RWPE2 (cell line): Measurements from ENCODE around the gene CUL3.
"Not testable (repeated sequence)": the region's sequence is repeated elsewhere in the genome, so short reads cannot be mapped to it uniquely, and the experiment has no call there.

Experiments used
- ATAC-seq: fragments of 200-7000 bp; cut with Tn5 transposase; 3 replicates; pipeline ENCODE4 v1.9.1; 2021; ENCODE audit warnings: low read depth
- DNase-seq: peaks from one replicate; pipeline ENCODE4 v3.0.0-alpha.2; 2020; ENCODE audit warnings: low spot score
- H3K27ac ChIP-seq: fragments of 450-650 bp; 2 replicates; pipeline ENCODE4 v1.5.1; 2017; ENCODE audit warnings: mild to moderate bottlenecking; ENCODE audit not compliant: poor library complexity, severe bottlenecking
- H3K27me3 ChIP-seq: fragments of 250-450 bp; sonication (Bioruptor Pico); 2 replicates; pipeline ENCODE4 v1.5.1; 2021; ENCODE audit warnings: mild to moderate bottlenecking, moderate library complexity; ENCODE audit not compliant: insufficient read depth, poor library complexity, severe bottlenecking
- H3K36me3 ChIP-seq: fragments of 250-450 bp; sonication (Bioruptor Pico); 2 replicates; pipeline ENCODE4 v1.5.1; 2020; ENCODE audit warnings: low read depth, mild to moderate bottlenecking, moderate library complexity
- H3K4me1 ChIP-seq: fragments of 250-450 bp; sonication (Bioruptor Pico); 2 replicates; pipeline ENCODE4 v1.5.1; 2021; ENCODE audit warnings: mild to moderate bottlenecking, moderate library complexity; ENCODE audit not compliant: insufficient read depth, poor library complexity, severe bottlenecking
- H3K4me3 ChIP-seq: fragments of 250-450 bp; sonication (Bioruptor Pico); 2 replicates; pipeline ENCODE4 v1.5.1; 2021; ENCODE audit warnings: mild to moderate bottlenecking, moderate library complexity; ENCODE audit not compliant: severe bottlenecking
- H3K9me3 ChIP-seq: fragments of 250-450 bp; sonication (Bioruptor Pico); 2 replicates; pipeline ENCODE4 v1.5.1; 2021; ENCODE audit warnings: mild to moderate bottlenecking, moderate library complexity; ENCODE audit not compliant: severe bottlenecking
- TF ChIP-seq, protein P1 (sequence below): fragments of 450-650 bp; IDR thresholded peaks from one replicate; pipeline ENCODE4 v1.5.1; 2017; ENCODE audit warnings: mild to moderate bottlenecking, moderate library complexity; ENCODE audit not compliant: poor library complexity, severe bottlenecking

CUL3 gene

GRCh38 chr2:224591220-224591619 lies 6.1 kb upstream of the CUL3 start:
- no peaks in the 10 kb centered on the region for H3K9me3 ChIP-seq
- no peak overlapping the region for H3K27ac ChIP-seq
- H3K36me3 ChIP-seq = no peaks in the 10 kb centered on the region
- no peaks in the 10 kb centered on the region for H3K27me3 ChIP-seq
- TF ChIP-seq, protein P1, sequence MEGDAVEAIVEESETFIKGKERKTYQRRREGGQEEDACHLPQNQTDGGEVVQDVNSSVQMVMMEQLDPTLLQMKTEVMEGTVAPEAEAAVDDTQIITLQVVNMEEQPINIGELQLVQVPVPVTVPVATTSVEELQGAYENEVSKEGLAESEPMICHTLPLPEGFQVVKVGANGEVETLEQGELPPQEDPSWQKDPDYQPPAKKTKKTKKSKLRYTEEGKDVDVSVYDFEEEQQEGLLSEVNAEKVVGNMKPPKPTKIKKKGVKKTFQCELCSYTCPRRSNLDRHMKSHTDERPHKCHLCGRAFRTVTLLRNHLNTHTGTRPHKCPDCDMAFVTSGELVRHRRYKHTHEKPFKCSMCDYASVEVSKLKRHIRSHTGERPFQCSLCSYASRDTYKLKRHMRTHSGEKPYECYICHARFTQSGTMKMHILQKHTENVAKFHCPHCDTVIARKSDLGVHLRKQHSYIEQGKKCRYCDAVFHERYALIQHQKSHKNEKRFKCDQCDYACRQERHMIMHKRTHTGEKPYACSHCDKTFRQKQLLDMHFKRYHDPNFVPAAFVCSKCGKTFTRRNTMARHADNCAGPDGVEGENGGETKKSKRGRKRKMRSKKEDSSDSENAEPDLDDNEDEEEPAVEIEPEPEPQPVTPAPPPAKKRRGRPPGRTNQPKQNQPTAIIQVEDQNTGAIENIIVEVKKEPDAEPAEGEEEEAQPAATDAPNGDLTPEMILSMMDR = no peak
- DNase-seq (no peak), ATAC-seq (no peak)
- H3K4me3 ChIP-seq = no peak overlapping the region
- H3K4me1 ChIP-seq = no peaks in the 10 kb centered on the region

DNA sequence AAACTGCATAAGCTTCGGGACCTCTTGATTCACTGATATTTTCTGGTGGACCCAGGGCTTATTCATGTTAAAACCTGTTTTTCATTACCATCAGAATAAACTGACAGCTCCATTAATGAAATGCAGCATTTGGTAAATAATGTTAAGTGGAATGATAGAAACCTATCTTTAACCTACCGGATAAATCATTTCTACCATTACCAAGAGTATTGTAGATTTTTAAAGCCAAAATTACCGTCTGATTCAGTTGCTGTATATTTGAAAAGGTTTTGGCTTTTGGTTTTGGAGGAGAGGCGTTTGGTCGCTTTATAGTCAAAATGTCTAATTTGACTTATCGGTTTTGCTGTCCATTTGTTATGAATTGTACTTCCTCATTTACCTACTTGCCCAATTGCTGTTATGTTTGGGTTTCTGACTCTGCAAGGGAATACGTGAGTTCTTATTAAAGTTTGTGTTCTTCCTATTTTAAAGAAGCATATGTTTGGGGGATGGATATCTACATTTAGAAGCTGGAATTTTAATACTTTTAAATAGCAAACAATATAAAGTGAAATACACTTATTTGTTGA lies 1.0 kb upstream of the CUL3 start:
- Histone ChIP-seq H3K27ac (peak overlapping the region; percentile 25), H3K27me3 (no peaks in the 10 kb centered on the region), H3K9me3 (no peaks in the 10 kb centered on the region), H3K4me1 (peaks cover 7% of the 10 kb centered on the region), H3K36me3 (peaks cover 13% of the 10 kb centered on the region; the same call in 1 of the 2 replicates), H3K4me3 (peak overlapping the region; percentile 34)
- ATAC-seq (no peak), DNase-seq (no peak)
- TF ChIP-seq, protein P1 = no peak

DNA sequence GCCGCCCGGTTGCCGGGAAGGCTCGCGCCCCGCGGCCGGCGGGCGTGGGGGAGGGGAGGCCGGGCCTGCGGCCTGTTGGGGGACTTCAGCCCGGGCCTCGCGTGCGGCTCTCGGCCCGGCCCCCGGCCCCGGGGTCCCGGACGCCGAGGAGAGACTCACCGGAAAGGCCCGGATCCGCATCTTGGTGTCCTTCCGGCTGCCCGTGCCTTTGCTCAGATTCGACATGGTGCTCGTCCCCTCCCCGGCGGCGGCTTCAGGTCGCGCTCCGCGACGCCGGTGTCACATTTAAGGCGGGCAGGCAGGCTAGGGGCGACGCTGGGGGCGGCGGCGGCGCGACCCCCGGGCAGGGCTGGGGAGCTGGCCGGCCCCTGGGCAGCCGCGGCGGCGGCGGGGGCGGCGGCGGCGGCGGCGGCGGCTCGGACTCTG lies 365 bp downstream of the CUL3 start:
- Histone ChIP-seq H3K27me3 (no peaks in the 10 kb centered on the region), H3K9me3 (no peaks in the 10 kb centered on the region), H3K4me1 (peaks cover 17% of the 10 kb centered on the region), H3K4me3 (peak overlapping the region; percentile 82), H3K27ac (peak overlapping the region; percentile 73), H3K36me3 (peaks cover 13% of the 10 kb centered on the region; the same call in 1 of the 2 replicates)
- DNase-seq (no peak), ATAC-seq (no peak)
- TF ChIP-seq, protein P1 = no peak

GRCh38 chr2:224584111-224584784 lies 915 bp downstream of the CUL3 start:
- Histone ChIP-seq H3K27ac (peak overlapping the region; percentile 73), H3K9me3 (no peaks in the 10 kb centered on the region), H3K27me3 (no peaks in the 10 kb centered on the region), H3K4me3 (peak overlapping the region; percentile 82), H3K4me1 (peaks cover 23% of the 10 kb centered on the region), H3K36me3 (peaks cover 13% of the 10 kb centered on the region; the same call in 1 of the 2 replicates)
- TF ChIP-seq, protein P1 = no peak
- ATAC-seq (no peak), DNase-seq (no peak)

GRCh38 chr2:224583033-224583432 lies 2.1 kb downstream of the CUL3 start:
- not testable (repeated sequence) for ATAC-seq, H3K27me3 ChIP-seq, H3K9me3 ChIP-seq, H3K27ac ChIP-seq, DNase-seq
- Histone ChIP-seq H3K4me1 (peaks cover 26% of the 10 kb centered on the region), H3K36me3 (peaks cover 16% of the 10 kb centered on the region), H3K4me3 (peak overlapping the region; percentile 82)
